Endothelial cell of umbilical vein (primary cell): ENCODE results near the gene RAB28. TPM values are rescaled to one million over a fixed set of nuclear protein-coding genes. Genes with fewer than 3 reads are reported as not detected.

ENCODE experiments used
- BruUV-seq: library from RNA; stranded (reverse); fragments of 400-500 nt; replicated peaks from 2 replicates; lab custom pipeline; 2021; lab: Mats Ljungman, UMichigan
- CTCF ChIA-PET: fragments of 300-600, 350-600 bp; sonication (Branson Sonifier 250); formaldehyde crosslinking; loops from one replicate; lab custom pipeline; 2021; ENCODE audit warnings: antibody characterized with exemption, inconsistent platforms; lab: Charles Lee
- POLR2A ChIA-PET: fragments of 300-600, 350-600 bp; sonication (Branson Sonifier 250); formaldehyde crosslinking; loops from one replicate; lab custom pipeline; 2021; ENCODE audit warnings: antibody characterized with exemption, inconsistent platforms; lab: Charles Lee
- DNase-seq: peaks from one replicate; pipeline ENCODE4 v3.0.0-alpha.2; 2011; ENCODE audit warnings: low read depth, low spot score
- FAIRE-seq: peaks from 2 replicates; lab custom pipeline; 2011; peaks lifted over from hg19 to GRCh38; lab: Jason Lieb, UNC
- H2AFZ ChIP-seq: 2 replicates; pipeline ENCODE4 v1.6.0; 2012; ENCODE audit warnings: low read depth, low read length, control low read depth, inconsistent platforms
- H3K27ac ChIP-seq: 2 replicates; pipeline ENCODE4 v1.5.1; 2011; ENCODE audit warnings: low read depth, mild to moderate bottlenecking, control low read depth, low read length, moderate library complexity; ENCODE audit not compliant: insufficient read depth
- H3K27me3 ChIP-seq, 2 experiments: 2 replicates each; pipeline versions ENCODE4 v1.6.0 to v1.6.1; 2011; ENCODE audit warnings: low read length in 2 of 2, mixed read lengths in 1 of 2; ENCODE audit not compliant: control insufficient read depth in 2 of 2, insufficient read depth in 2 of 2
- H3K36me3 ChIP-seq, 2 experiments: 2 replicates in 1 of 2; 3 replicates in 1 of 2; pipeline ENCODE4 v1.5.1; 2011; ENCODE audit warnings: low read length in 2 of 2, mild to moderate bottlenecking in 1 of 2, moderate library complexity in 1 of 2; ENCODE audit not compliant: control insufficient read depth in 2 of 2, insufficient read depth in 2 of 2; ENCODE audit errors: extremely low read depth in 1 of 2
- H3K4me1 ChIP-seq: 3 replicates; pipeline ENCODE4 v1.5.1; 2011; ENCODE audit warnings: mild to moderate bottlenecking, low read length; ENCODE audit not compliant: control insufficient read depth, insufficient read depth; ENCODE audit errors: extremely low read depth
- H3K4me2 ChIP-seq: 2 replicates; pipeline ENCODE4 v1.6.1; 2011; ENCODE audit warnings: low read length, control low read depth, mixed read lengths; ENCODE audit not compliant: insufficient read depth
- H3K4me3 ChIP-seq, 3 experiments: fragments of 200-600 bp in 1 of 3; sonication (generic), shearing (Covaris generic) in 1 of 3; replicated peaks in 1 of 3; 2 replicates each; pipeline ENCODE4 v1.5.1; 2011 to 2016; ENCODE audit warnings: control low read depth in 3 of 3, low read length in 3 of 3, mild to moderate bottlenecking in 2 of 3, inconsistent platforms in 1 of 3, low read depth in 1 of 3, moderate library complexity in 1 of 3; ENCODE audit not compliant: insufficient read depth in 1 of 3
- H3K79me2 ChIP-seq: 2 replicates; pipeline ENCODE4 v1.6.0; 2012; ENCODE audit warnings: low read length, inconsistent platforms; ENCODE audit not compliant: control insufficient read depth, insufficient read depth
- H3K9ac ChIP-seq: replicated peaks from 2 replicates; pipeline ENCODE3; 2011; ENCODE audit warnings: low read length, control low read depth; ENCODE audit not compliant: insufficient read depth; ENCODE audit errors: extremely low read depth
- H3K9me1 ChIP-seq: replicated peaks from 3 replicates; pipeline ENCODE4 v1.6.0; 2011; ENCODE audit warnings: mild to moderate bottlenecking, low read length; ENCODE audit not compliant: control insufficient read depth, insufficient read depth; ENCODE audit errors: extremely low read depth
- H3K9me3 ChIP-seq: replicated peaks from 2 replicates; pipeline ENCODE4 v1.5.1; 2012; ENCODE audit warnings: low read length, inconsistent platforms; ENCODE audit not compliant: control insufficient read depth, insufficient read depth
- H4K20me1 ChIP-seq: replicated peaks from 2 replicates; pipeline ENCODE3; 2011; ENCODE audit warnings: mild to moderate bottlenecking, low read length; ENCODE audit not compliant: control insufficient read depth, insufficient read depth; ENCODE audit errors: extremely low read depth
- CTCF ChIP-seq, 2 donors: IDR thresholded peaks; 1 replicate in 1 of 2; 2 replicates in 1 of 2; pipeline ENCODE4 v1.5.1; 2011; ENCODE audit warnings: low read length in 2 of 2, mild to moderate bottlenecking in 2 of 2, moderate library complexity in 2 of 2, control low read depth in 1 of 2, inconsistent platforms in 1 of 2, low read depth in 1 of 2; ENCODE audit not compliant: insufficient read depth in 1 of 2; ENCODE audit errors: extremely low read depth in 1 of 2
- FOS ChIP-seq: IDR thresholded peaks from 2 replicates; pipeline ENCODE4 v1.6.1; 2011; ENCODE audit warnings: mild to moderate bottlenecking, low read length, moderate library complexity, borderline replicate concordance; ENCODE audit not compliant: insufficient read depth
- GATA2 ChIP-seq: IDR thresholded peaks from 2 replicates; pipeline ENCODE4 v1.7.0; 2011; ENCODE audit warnings: low read depth, mild to moderate bottlenecking, moderate library complexity, mixed read lengths, low read length; ENCODE audit not compliant: insufficient read length, insufficient read depth
- MAX ChIP-seq: IDR thresholded peaks from 2 replicates; pipeline ENCODE4 v1.6.1; 2011; ENCODE audit not compliant: insufficient read depth, insufficient read length
- MYC ChIP-seq: IDR thresholded peaks from one replicate; pipeline ENCODE4 v1.6.1; 2011; ENCODE audit warnings: mild to moderate bottlenecking, low read depth, low read length
- POLR2A ChIP-seq: IDR thresholded peaks from 2 replicates; pipeline ENCODE4 v1.6.1; 2012; ENCODE audit warnings: low read depth, mild to moderate bottlenecking, control low read depth, low read length
- POLR2AphosphoS5 ChIP-seq: IDR thresholded peaks from 2 replicates; pipeline ENCODE4 v1.6.1; 2012; ENCODE audit warnings: low read depth, mild to moderate bottlenecking, control low read depth, low read length, moderate library complexity; ENCODE audit not compliant: insufficient read depth
- dilution Hi-C: fragments of 300-500 bp; cut with MboI; formaldehyde crosslinking; loops from one replicate; pipeline ENCODE4 v1.15.0; 2019; ENCODE audit warnings: low sequenced_read_pairs; ENCODE audit not compliant: extremely low pct_ligation_motif_present
- intact Hi-C: fragments of 100-400 bp; cut with micrococcal nuclease; formaldehyde crosslinking; loops from one replicate; pipeline ENCODE4 v1.10.0; 2022
- polyA plus RNA-seq, 4 experiments: library from polyadenylated mRNA; depleted of rRNA in 3 of 4; stranded (reverse) in 3 of 4; unstranded in 1 of 4; fragments of >200 nt; gene quantifications; 2 replicates each; pipeline versions ENCODE4 v1.2.1 to v1.2.3, GENCODE V29; 2011 to 2012; ENCODE audit warnings: missing spikeins in 1 of 4
- total RNA-seq: library from RNA; stranded (reverse); gene quantifications from 2 replicates; pipeline ENCODE4 v1.2.3, GENCODE V29; 2021

Gene RAB28
- total and polyA plus RNA-seq, 2 donors (not counting 3 experiments of a cell fraction or from before 2014, with no cell fraction given): 13.0 to 13.2 TPM

GRCh38 chr4:13492747-13493146 lies 8.6 kb upstream of the RAB28 start:
- no peak overlapping the region for H3K9ac ChIP-seq
- no peak for FAIRE-seq
- H3K36me3 ChIP-seq: no peaks in the 10 kb centered on the region
- peaks cover 14 to 26% of the 10 kb centered on the region in 2 experiments for H3K27me3 ChIP-seq
- no peak overlapping the region for H3K4me2 ChIP-seq
- H3K9me1 ChIP-seq: no peaks in the 10 kb centered on the region
- H3K9me3 ChIP-seq: no peaks in the 10 kb centered on the region
- dilution Hi-C loops (no loop called here), intact Hi-C loops (no loop called here)
- no TSS peak for BruUV-seq
- H4K20me1 ChIP-seq: no peaks in the 10 kb centered on the region
- no peaks in the 10 kb centered on the region for H3K79me2 ChIP-seq
- no peak overlapping the region for H3K4me3 ChIP-seq
- H3K4me1 ChIP-seq: no peaks in the 10 kb centered on the region
- CTCF ChIA-PET: no interaction called here
- TF ChIP-seq CTCF (IDR thresholded peaks at IDR 0.05; ENCODE audit: extremely low read depth in 1 of 2, insufficient read depth in 1 of 2, low read depth in 1 of 2, low read length in 2 of 2) (no peak), POLR2AphosphoS5 (no peak), MAX (no peak), POLR2A (no peak), FOS (no peak), MYC (no peak), GATA2 (no peak)
- no peak overlapping the region for H3K27ac ChIP-seq
- H2AFZ ChIP-seq: no peak overlapping the region
- no peak for DNase-seq
- POLR2A ChIA-PET: no interaction called here
